A673 (cell line): Measurements from ENCODE around the gene SRD5A3. TPM values are rescaled to one million over a fixed set of nuclear protein-coding genes. Genes with fewer than 3 reads are reported as not detected.
"Not testable (repeated sequence)": the region's sequence is repeated elsewhere in the genome, so short reads cannot be mapped to it uniquely, and the experiment has no call there.

Experiments
- BruUV-seq: library from RNA; stranded (reverse); fragments of 400-500 nt; replicated peaks from 2 replicates; lab custom pipeline; 2021; lab: Mats Ljungman, UMichigan
- CTCF ChIA-PET: fragments of 300-600 bp; sonication (Branson Sonifier 250); formaldehyde crosslinking; loops from one replicate; lab custom pipeline; 2022; ENCODE audit warnings: antibody characterized with exemption; lab: Charles Lee
- POLR2A ChIA-PET: fragments of 300-600 bp; sonication (Branson Sonifier 250); formaldehyde crosslinking; loops from one replicate; lab custom pipeline; 2022; ENCODE audit warnings: antibody characterized with exemption; ENCODE audit not compliant: low non-redundant PET; lab: Charles Lee
- DNase-seq: peaks from one replicate; pipeline ENCODE4 v3.0.0-alpha.2; 2015; ENCODE audit warnings: low spot score
- H3K27ac ChIP-seq: fragments of 200-600 bp; sonication (generic); 2 replicates; pipeline ENCODE4 v1.5.1; 2016; ENCODE audit warnings: mixed run types, low read depth, mild to moderate bottlenecking, mixed read lengths, antibody characterized with exemption, low read length; ENCODE audit not compliant: poor library complexity, severe bottlenecking
- H3K27me3 ChIP-seq: fragments of 200-600 bp; sonication (generic); replicated peaks from 2 replicates; pipeline ENCODE4 v1.6.1; 2017; ENCODE audit warnings: mixed run types, low read depth, mild to moderate bottlenecking, mixed read lengths, antibody characterized with exemption, low read length; ENCODE audit not compliant: insufficient read depth, poor library complexity
- H3K36me3 ChIP-seq: fragments of 200-600 bp; sonication (generic); 2 replicates; pipeline ENCODE4 v1.6.1; 2016; ENCODE audit warnings: mixed run types, mild to moderate bottlenecking, mixed read lengths, antibody characterized with exemption, low read length; ENCODE audit not compliant: insufficient read depth, poor library complexity, severe bottlenecking
- H3K4me1 ChIP-seq: fragments of 200-600 bp; sonication (generic); 2 replicates; pipeline ENCODE4 v1.6.1; 2017; ENCODE audit warnings: mixed run types, mild to moderate bottlenecking, mixed read lengths, antibody characterized with exemption, low read length; ENCODE audit not compliant: insufficient read depth, poor library complexity, severe bottlenecking
- H3K4me3 ChIP-seq: fragments of 200-600 bp; sonication (generic); 2 replicates; pipeline ENCODE4 v1.5.1; 2016; ENCODE audit warnings: low read depth, mixed run types, mild to moderate bottlenecking, mixed read lengths, low read length; ENCODE audit not compliant: poor library complexity, severe bottlenecking
- H3K9me3 ChIP-seq: fragments of 200-600 bp; sonication (generic); 2 replicates; pipeline ENCODE4 v1.6.1; 2016; ENCODE audit warnings: mixed run types, low read depth, mild to moderate bottlenecking, mixed read lengths, antibody characterized with exemption, low read length; ENCODE audit not compliant: poor library complexity, severe bottlenecking
- CTCF ChIP-seq: fragments of 300-800, 200-600 bp; sonication (generic); conservative IDR thresholded peaks from 2 replicates; pipeline ENCODE4 v1.5.1; 2017; ENCODE audit warnings: low read depth, mild to moderate bottlenecking, antibody characterized with exemption, low read length, moderate library complexity, mixed read lengths
- EZH2 ChIP-seq: fragments of 200-600 bp; sonication (generic); IDR thresholded peaks from 2 replicates; pipeline ENCODE4 v1.6.1; 2017; ENCODE audit warnings: borderline replicate concordance, low read depth, mild to moderate bottlenecking, mixed read lengths, antibody characterized with exemption, low read length; ENCODE audit not compliant: poor library complexity, severe bottlenecking
- intact Hi-C: fragments of 100-400 bp; cut with micrococcal nuclease; formaldehyde crosslinking; loops from one replicate; pipeline ENCODE4 v1.10.0; 2022; ENCODE audit not compliant: unreplicated experiment
- total RNA-seq: library from RNA; stranded (reverse); gene quantifications from 2 replicates; pipeline ENCODE4 v1.2.3, GENCODE V29; 2021

SRD5A3 gene
- total RNA-seq, 1 experiment from 2014 or later, result 48.1 TPM

- H3K4me3 ChIP-seq, result peak overlapping the region; percentile 67
- no peak for DNase-seq
- no peaks in the 10 kb centered on the region for H3K9me3 ChIP-seq
- no peaks in the 10 kb centered on the region for H3K36me3 ChIP-seq
- ChIA-PET POLR2A (no interaction called here), CTCF (no interaction called here)
- TSS peak; percentile 46 for BruUV-seq
- H3K27ac ChIP-seq, result no peak overlapping the region
- intact Hi-C loops, result no loop called here
- no peaks in the 10 kb centered on the region for H3K27me3 ChIP-seq
- H3K4me1 ChIP-seq, result peaks cover 10% of the 10 kb centered on the region
- no peak for TF ChIP-seq EZH2
- TF ChIP-seq CTCF, result no peak
Observed at GRCh38 chr4:55347610-55348228, 1.7 kb downstream of the SRD5A3 start.

GRCh38 chr4:55348466-55348865 is 2.4 kb downstream of the SRD5A3 start:
- no peaks in the 10 kb centered on the region for H3K27me3 ChIP-seq
- BruUV-seq, result no TSS peak
- H3K4me1 ChIP-seq, result peaks cover 10% of the 10 kb centered on the region
- intact Hi-C loops, result no loop called here
- POLR2A ChIA-PET, result no interaction called here
- TF ChIP-seq EZH2 (no peak), CTCF (no peak)
- DNase-seq, result no peak
- no peak overlapping the region for H3K27ac ChIP-seq
- CTCF ChIA-PET, result no interaction called here
- no peaks in the 10 kb centered on the region for H3K36me3 ChIP-seq
- no peak overlapping the region for H3K4me3 ChIP-seq
- H3K9me3 ChIP-seq, result no peaks in the 10 kb centered on the region

- H3K27me3 ChIP-seq, H3K4me3 ChIP-seq, POLR2A ChIA-PET, H3K36me3 ChIP-seq, H3K9me3 ChIP-seq, H3K27ac ChIP-seq, CTCF ChIA-PET, BruUV-seq, intact Hi-C loops, DNase-seq: not testable (repeated sequence)
- H3K4me1 ChIP-seq, result peaks cover 10% of the 10 kb centered on the region
Observed at GRCh38 chr4:55350870-55351269, 4.8 kb downstream of the SRD5A3 start.

GRCh38 chr4:55351824-55352223 is 5.8 kb downstream of the SRD5A3 start:
- Histone ChIP-seq H3K9me3 (no peaks in the 10 kb centered on the region), H3K27me3 (no peaks in the 10 kb centered on the region), H3K36me3 (no peaks in the 10 kb centered on the region), H3K4me3 (no peak overlapping the region), H3K4me1 (peaks cover 10% of the 10 kb centered on the region), H3K27ac (no peak overlapping the region)
- no TSS peak for BruUV-seq
- ChIA-PET POLR2A (no interaction called here), CTCF (no interaction called here)
- TF ChIP-seq EZH2 (no peak), CTCF (no peak)
- intact Hi-C loops, result no loop called here
- no peak for DNase-seq
